Neuronal stem cell (in vitro differentiated cells): Measurements from ENCODE around the gene SH2D5.

Experiments
- DNase-seq: peaks from one replicate; pipeline ENCODE4 v3.0.0-alpha.2; 2013; ENCODE audit warnings: low spot score
- H2AFZ ChIP-seq: one replicate; pipeline ENCODE4 v1.6.1; 2013; ENCODE audit warnings: mild to moderate bottlenecking, low read length, inconsistent platforms
- H2AK5ac ChIP-seq: 2 replicates; pipeline ENCODE4 v1.6.1; 2013; ENCODE audit warnings: low read depth, mild to moderate bottlenecking, inconsistent platforms, low read length, moderate library complexity, mixed read lengths
- H2BK120ac ChIP-seq: 2 replicates; pipeline ENCODE4 v1.6.1; 2013; ENCODE audit warnings: low read depth, mild to moderate bottlenecking, inconsistent platforms, low read length, moderate library complexity, mixed read lengths
- H2BK12ac ChIP-seq: one replicate; pipeline ENCODE4 v1.6.1; 2013; ENCODE audit warnings: low read length, inconsistent platforms
- H2BK15ac ChIP-seq: 2 replicates; pipeline ENCODE4 v1.6.1; 2013; ENCODE audit warnings: mild to moderate bottlenecking, low read length, inconsistent platforms, mixed read lengths
- H2BK5ac ChIP-seq: one replicate; pipeline ENCODE4 v1.6.1; 2013; ENCODE audit warnings: inconsistent platforms, mild to moderate bottlenecking, low read length, moderate library complexity
- H3K14ac ChIP-seq: one replicate; pipeline ENCODE4 v1.6.1; 2013; ENCODE audit warnings: low read length, inconsistent platforms
- H3K18ac ChIP-seq: 2 replicates; pipeline ENCODE4 v1.6.1; 2013; ENCODE audit warnings: low read length, inconsistent platforms
- H3K23ac ChIP-seq: 2 replicates; pipeline ENCODE4 v1.6.1; 2013; ENCODE audit warnings: low read depth, mild to moderate bottlenecking, mixed read lengths, low read length, inconsistent platforms; ENCODE audit not compliant: poor library complexity
- H3K27ac ChIP-seq: replicated peaks from 3 replicates; pipeline ENCODE4 v1.5.1; 2013; ENCODE audit warnings: low read length, inconsistent platforms
- H3K27me3 ChIP-seq, 3 experiments: 2 replicates each; pipeline ENCODE4 v1.6.1; 2013; ENCODE audit warnings: low read length in 3 of 3, mild to moderate bottlenecking in 2 of 3, inconsistent platforms in 1 of 3, low read depth in 1 of 3, mixed read lengths in 1 of 3, moderate library complexity in 1 of 3; ENCODE audit not compliant: control insufficient read depth in 3 of 3, insufficient read depth in 3 of 3
- H3K36me3 ChIP-seq, 2 donors: replicated peaks in 1 of 2; 2 replicates each; pipeline ENCODE4 v1.6.1; 2013; ENCODE audit warnings: low read length in 2 of 2; ENCODE audit not compliant: control insufficient read depth in 2 of 2, insufficient read depth in 2 of 2
- H3K4ac ChIP-seq: 2 replicates; pipeline ENCODE4 v1.6.1; 2013; ENCODE audit warnings: inconsistent platforms, mild to moderate bottlenecking, low read length, moderate library complexity
- H3K4me1 ChIP-seq, 2 donors: 1 replicate in 1 of 2; 2 replicates in 1 of 2; pipeline ENCODE4 v1.6.1; 2013; ENCODE audit warnings: low read length in 2 of 2, low read depth in 1 of 2; ENCODE audit not compliant: control insufficient read depth in 2 of 2, insufficient read depth in 1 of 2
- H3K4me2 ChIP-seq: one replicate; pipeline ENCODE4 v1.6.1; 2013; ENCODE audit warnings: mild to moderate bottlenecking, low read length, inconsistent platforms; ENCODE audit not compliant: insufficient read depth, poor library complexity, severe bottlenecking
- H3K4me3 ChIP-seq, 2 donors: 2 replicates each; pipeline ENCODE4 v1.5.1; 2013; ENCODE audit warnings: low read length in 2 of 2, mild to moderate bottlenecking in 2 of 2, inconsistent platforms in 1 of 2, moderate library complexity in 1 of 2
- H3K79me1 ChIP-seq: one replicate; pipeline ENCODE4 v1.6.1; 2013; ENCODE audit warnings: low read depth, mild to moderate bottlenecking, inconsistent platforms, low read length, moderate library complexity
- H3K9ac ChIP-seq: one replicate; pipeline ENCODE4 v1.6.1; 2013; ENCODE audit warnings: mild to moderate bottlenecking, low read depth, low read length, inconsistent platforms; ENCODE audit not compliant: poor library complexity
- H3K9me3 ChIP-seq, 2 donors: replicated peaks in 1 of 2; 2 replicates each; pipeline versions ENCODE3 to v1.6.1; 2013; ENCODE audit warnings: low read length in 2 of 2, mild to moderate bottlenecking in 2 of 2, inconsistent platforms in 1 of 2, low read depth in 1 of 2, mixed read lengths in 1 of 2, moderate library complexity in 1 of 2; ENCODE audit not compliant: control insufficient read depth in 2 of 2, insufficient read depth in 1 of 2
- H4K8ac ChIP-seq: one replicate; pipeline ENCODE4 v1.6.1; 2013; ENCODE audit warnings: low read depth, mild to moderate bottlenecking, inconsistent platforms, low read length, moderate library complexity
- H4K91ac ChIP-seq: one replicate; pipeline ENCODE4 v1.6.1; 2013; ENCODE audit warnings: low read length, low read depth, mild to moderate bottlenecking, inconsistent platforms; ENCODE audit not compliant: poor library complexity
- WGBS, 2 donors: extraction: QIAGEN DNeasy Blood & Tissue Kit; methylation state at CpG; one replicate each; pipeline ENCODE4 v1.1.7; 2013; ENCODE audit warnings: missing lambda C conversion rate in 2 of 2, mixed read lengths in 1 of 2; ENCODE audit not compliant: insufficient read length in 2 of 2, insufficient replicate concordance in 1 of 2; ENCODE audit errors: extremely low coverage in 2 of 2; 5-methylcytosine and 5-hydroxymethylcytosine counted together

Gene SH2D5

GRCh38 chr1:20724364-20725188 lies 7.9 kb downstream of the SH2D5 start:
- Histone ChIP-seq H3K4me1 (peaks cover under 1 to 2% of the 10 kb centered on the region in 2 donors), H3K18ac (no peak overlapping the region), H3K9ac (peak overlapping the region; percentile 21), H3K36me3 (peaks cover 0 to 2% of the 10 kb centered on the region in 2 donors), H4K8ac (no peak overlapping the region), H3K79me1 (peaks cover 6% of the 10 kb centered on the region), H2AFZ (no peak overlapping the region), H3K27ac (no peak overlapping the region), H3K9me3 (no peaks in the 10 kb centered on the region), H3K27me3 (peaks cover 0 to 3% (median 0%) of the 10 kb centered on the region in 3 experiments), H3K23ac (peak overlapping the region; percentile 89), H2BK12ac (no peak overlapping the region), H2BK120ac (peak overlapping the region; percentile 18), H2AK5ac (peak overlapping the region; percentile 63), H3K4me3 (no peak overlapping the region), H2BK15ac (no peak overlapping the region), H3K14ac (no peak overlapping the region), H3K4ac (no peak overlapping the region), H4K91ac (no peak overlapping the region), H3K4me2 (no peak overlapping the region), H2BK5ac (no peak overlapping the region)
- no peak for DNase-seq
- WGBS, 2 donors: no CpG with 5 or more reads among the region's 17 CpGs

- Histone ChIP-seq H2BK15ac (no peak overlapping the region), H3K4me2 (no peak overlapping the region), H3K14ac (no peak overlapping the region), H3K27ac (no peak overlapping the region), H3K9me3 (no peaks in the 10 kb centered on the region), H3K4me3 (no peak overlapping the region), H3K36me3 (peaks cover 0 to 2% of the 10 kb centered on the region in 2 donors), H3K9ac (peak overlapping the region; percentile 44), H3K27me3 (peaks cover 0 to 2% (median 0%) of the 10 kb centered on the region in 3 experiments), H2BK120ac (peak overlapping the region; percentile 18), H2AFZ (no peak overlapping the region), H3K18ac (peak overlapping the region; percentile 64), H2BK5ac (peak overlapping the region; percentile 53), H3K79me1 (peaks cover 6% of the 10 kb centered on the region), H4K91ac (no peak overlapping the region), H3K23ac (peak overlapping the region; percentile 89), H2AK5ac (peak overlapping the region; percentile 63), H2BK12ac (peak overlapping the region; percentile 22), H3K4ac (peak overlapping the region; percentile 53), H3K4me1 (peaks cover 0 to 2% of the 10 kb centered on the region in 2 donors), H4K8ac (peak overlapping the region; percentile 65)
- DNase-seq: no peak
- no CpG with 5 or more reads among the region's 35 CpGs for WGBS, 2 donors
Observed at GRCh38 chr1:20723537-20724363, 8.8 kb downstream of the SH2D5 start.

GRCh38 chr1:20723159-20723536 lies 9.4 kb downstream of the SH2D5 start:
- Histone ChIP-seq H2AFZ (no peak overlapping the region), H3K18ac (no peak overlapping the region), H3K36me3 (peaks cover 0 to under 1% of the 10 kb centered on the region in 2 donors), H2BK12ac (no peak overlapping the region), H3K14ac (no peak overlapping the region), H2BK5ac (peak overlapping the region; percentile 53), H3K4me1 (peaks cover 0 to 2% of the 10 kb centered on the region in 2 donors), H4K91ac (no peak overlapping the region), H2BK15ac (no peak overlapping the region), H3K4me2 (no peak overlapping the region), H3K9me3 (no peaks in the 10 kb centered on the region), H2BK120ac (no peak overlapping the region), H3K23ac (peak overlapping the region; percentile 89), H3K27ac (no peak overlapping the region), H3K27me3 (peaks cover 0 to 6% (median 0%) of the 10 kb centered on the region in 3 experiments), H2AK5ac (no peak overlapping the region), H4K8ac (no peak overlapping the region), H3K9ac (no peak overlapping the region), H3K79me1 (peaks cover 6% of the 10 kb centered on the region), H3K4ac (no peak overlapping the region), H3K4me3 (no peak overlapping the region)
- no CpG with 5 or more reads among the region's 4 CpGs for WGBS, 2 donors
- no peak for DNase-seq
